ENCODE data around the gene EXT2.

The EXT2 gene

DNA sequence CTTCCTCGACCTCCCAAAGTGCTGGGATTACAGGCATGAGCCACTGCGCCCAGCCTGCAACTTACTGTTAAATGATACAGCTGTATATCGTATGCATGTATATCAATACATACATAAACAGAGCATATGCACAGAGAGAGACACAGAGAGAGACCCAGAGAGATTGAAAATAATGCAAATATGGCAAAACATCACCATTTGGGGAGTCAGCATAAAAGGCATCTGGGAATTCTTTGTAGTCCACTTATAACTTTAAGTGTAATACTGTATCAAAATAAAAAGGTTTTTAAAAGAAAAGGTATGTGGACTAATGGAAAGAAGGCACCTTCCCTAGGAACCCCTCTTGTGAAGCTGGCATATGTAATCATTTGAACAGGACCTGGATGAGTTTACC is 192.7 kb downstream of the EXT2 start:
- no peak for DNase-seq (ENCODE audit: low read depth in 2 of 2)

DNA sequence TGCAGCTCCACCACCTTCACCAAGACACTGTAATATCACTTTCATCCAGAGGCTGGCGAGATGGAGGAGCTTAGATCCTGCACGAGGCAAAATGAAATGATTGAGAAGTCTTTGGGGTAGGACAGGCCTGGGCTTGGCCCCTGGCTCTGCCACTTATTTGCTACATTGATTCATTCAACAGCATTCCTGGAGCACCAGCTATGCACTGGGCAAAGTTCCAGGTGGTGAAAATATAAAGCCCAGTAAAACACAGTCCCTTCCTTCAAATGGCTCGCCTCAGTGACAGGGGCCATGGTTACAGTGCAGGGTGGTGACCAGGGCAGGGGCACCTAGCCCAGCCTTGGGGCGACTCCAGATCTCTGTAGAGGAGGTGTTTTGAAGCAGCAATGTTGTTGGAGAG is 194.7 kb downstream of the EXT2 start:
- DNase-seq (ENCODE audit: low read depth in 2 of 2), result no peak
